C4-2B (cell line): ENCODE data around the gene RNF130.

Source experiments
- CTCF ChIP-seq: fragments of 450-650 bp; conservative IDR thresholded peaks from 2 replicates; pipeline ENCODE4 v1.5.1; 2017; ENCODE audit warnings: mild to moderate bottlenecking
- ZFX ChIP-seq: fragments of 450-650 bp; IDR thresholded peaks from 2 replicates; pipeline ENCODE4 v1.6.1; 2017

GRCh38 chr5:180098991-180099732, 27.6 kb upstream of the RNF130 start:
- TF ChIP-seq CTCF (no peak), ZFX (no peak)
